Measurements from ENCODE around the gene ADGRG6.
"Not testable (repeated sequence)": the region's sequence is repeated elsewhere in the genome, so short reads cannot be mapped to it uniquely, and the experiment has no call there.

Gene ADGRG6

GRCh38 chr6:142322066-142322465 is 20.3 kb downstream of the ADGRG6 start:
- DNase-seq (ENCODE audit: low read depth) = no peak

- DNase-seq (ENCODE audit: low read depth) = no peak
Observed at GRCh38 chr6:142322504-142323198, 20.8 kb downstream of the ADGRG6 start.

- no peak for DNase-seq (ENCODE audit: low read depth)
Observed at GRCh38 chr6:142323377-142323776, 21.6 kb downstream of the ADGRG6 start.

DNA sequence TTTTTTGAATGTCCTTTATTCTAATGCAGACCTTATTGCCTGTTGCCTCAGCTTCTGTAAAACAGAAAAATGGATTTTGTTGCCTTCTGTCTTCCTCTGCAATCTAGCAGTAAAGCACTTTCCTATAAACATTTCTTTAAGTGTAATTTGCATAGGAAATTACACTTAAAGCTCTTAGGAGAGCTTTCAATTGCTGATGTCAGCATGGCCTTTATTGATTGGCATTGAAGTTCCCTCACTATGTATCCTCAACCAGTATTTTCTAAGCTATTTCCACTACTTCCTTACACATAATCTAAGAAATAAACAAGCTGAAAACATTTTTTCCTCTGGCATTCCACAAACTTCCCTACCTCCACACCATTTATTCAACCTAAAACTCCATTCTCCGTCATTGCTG is 22.3 kb downstream of the ADGRG6 start:
- DNase-seq (ENCODE audit: low read depth) = no peak

GRCh38 chr6:142325111-142325510 is 23.3 kb downstream of the ADGRG6 start:
- DNase-seq (ENCODE audit: low read depth) = no peak

- no peak for DNase-seq (ENCODE audit: low read depth)
Observed at GRCh38 chr6:142326540-142326939, 24.7 kb downstream of the ADGRG6 start.

- no peak for DNase-seq (ENCODE audit: low read depth)
Observed at GRCh38 chr6:142328070-142328469, 26.3 kb downstream of the ADGRG6 start.

DNA sequence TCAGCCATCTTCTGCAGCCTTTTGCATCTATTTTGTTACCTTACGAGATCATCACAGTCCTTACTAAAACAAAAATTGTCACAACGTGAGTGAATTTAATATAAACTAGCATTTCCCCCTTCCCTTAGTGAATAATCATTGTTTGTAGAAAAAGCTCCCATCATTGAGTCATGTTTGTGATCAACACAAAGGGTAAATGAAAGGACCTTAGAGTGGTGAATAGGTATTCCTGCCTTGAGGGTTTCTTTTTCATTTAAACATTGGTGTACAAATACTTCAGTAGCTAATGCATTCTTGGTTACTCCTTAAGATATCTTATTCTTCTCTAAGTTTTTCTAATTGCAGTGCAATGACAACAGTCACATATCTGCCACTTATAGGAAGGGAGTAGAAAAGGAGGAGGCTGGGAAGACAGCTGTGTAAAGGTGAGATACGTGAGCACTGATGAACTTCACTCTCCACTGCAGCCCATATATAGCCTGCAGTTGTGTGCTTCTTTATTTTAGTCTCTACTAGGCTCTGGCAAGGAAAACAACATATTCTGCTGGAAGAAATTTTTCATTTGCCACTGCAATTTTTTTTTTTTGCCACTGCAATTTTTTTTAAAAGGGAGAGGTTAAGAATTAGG is 27.8 kb downstream of the ADGRG6 start:
- no peak for DNase-seq (ENCODE audit: low read depth)

DNA sequence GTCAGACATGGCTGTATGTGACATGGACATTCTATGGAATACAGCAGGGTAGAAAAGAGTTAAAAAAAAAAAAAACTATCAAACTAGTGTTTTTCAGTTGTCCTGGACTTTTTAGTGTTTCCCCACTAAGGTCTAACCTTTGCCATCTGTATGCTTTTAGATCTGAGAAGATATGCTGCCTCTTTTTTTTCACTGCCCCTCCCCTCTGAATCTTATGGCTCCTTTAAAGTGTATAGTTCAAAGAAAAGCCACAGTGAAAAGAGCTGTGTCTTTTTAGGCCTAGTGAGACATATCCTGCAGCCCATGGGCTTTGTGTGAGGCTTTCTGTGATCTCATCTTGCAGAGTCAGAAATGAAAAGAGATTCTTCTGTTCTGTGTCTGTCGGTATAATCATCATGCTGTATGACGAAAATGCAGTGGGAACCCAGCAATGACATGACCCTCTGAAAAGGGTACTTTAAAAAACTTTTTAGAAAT is 29.3 kb downstream of the ADGRG6 start:
- DNase-seq (ENCODE audit: low read depth) = no peak

GRCh38 chr6:142331601-142332000 is 29.8 kb downstream of the ADGRG6 start:
- DNase-seq (ENCODE audit: low read depth) = no peak

DNA sequence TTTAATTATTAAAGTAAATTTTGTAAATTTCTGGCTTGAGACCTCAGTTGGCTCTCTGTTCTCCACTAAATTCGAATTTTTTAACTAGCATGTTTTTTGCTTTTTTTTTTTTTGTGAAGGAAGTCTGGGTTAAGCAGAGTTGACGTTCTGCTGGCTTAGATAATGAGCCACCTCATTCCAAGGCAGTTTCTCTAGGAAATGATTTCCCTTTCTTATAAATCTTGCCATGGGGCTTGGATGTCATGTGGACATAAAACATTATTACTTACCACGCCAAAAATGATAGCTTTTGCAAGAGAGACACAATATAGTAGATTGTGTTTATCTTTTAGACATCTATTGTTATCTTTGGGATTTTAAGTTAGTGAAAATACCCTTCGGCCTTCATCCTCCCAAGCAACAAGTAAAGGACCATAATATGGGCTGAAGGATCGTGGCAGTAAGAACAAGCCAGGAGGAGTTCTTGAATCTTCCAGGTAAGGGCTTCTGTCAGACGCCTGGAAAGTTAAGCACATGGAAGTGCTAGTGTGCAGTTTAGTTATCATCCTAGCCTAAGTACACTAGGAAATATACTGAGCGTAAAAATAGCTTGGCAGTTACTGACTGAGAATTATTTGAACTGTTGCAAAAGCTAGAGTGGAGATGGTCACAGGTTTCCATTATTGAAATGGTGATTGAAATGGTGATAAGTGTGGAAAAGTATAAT is 30.7 kb downstream of the ADGRG6 start:
- DNase-seq (ENCODE audit: low read depth) = no peak

GRCh38 chr6:142333431-142333830 is 31.6 kb downstream of the ADGRG6 start:
- no peak for DNase-seq (ENCODE audit: low read depth)

- no peak for DNase-seq (ENCODE audit: low read depth)
Observed at GRCh38 chr6:142334294-142334693, 32.5 kb downstream of the ADGRG6 start.

DNA sequence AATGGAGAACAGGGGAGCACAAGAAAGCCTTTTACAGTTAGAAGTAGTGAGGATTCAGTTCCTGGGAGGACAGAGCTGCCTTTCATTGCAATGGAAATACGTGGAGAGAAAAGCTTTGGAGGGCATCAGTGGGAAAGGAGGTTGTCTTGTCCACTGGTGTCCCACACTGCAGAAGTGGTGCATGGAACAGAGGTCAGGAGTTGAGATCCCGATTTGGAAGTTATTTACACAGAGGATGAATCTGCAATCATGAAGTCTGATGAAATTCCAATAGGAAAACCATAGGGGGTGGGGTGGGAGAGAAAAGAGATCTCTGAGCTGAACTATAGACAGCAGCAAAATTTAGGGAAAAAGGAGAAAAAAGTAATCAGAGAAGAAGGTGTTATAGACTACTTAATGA is 33.6 kb downstream of the ADGRG6 start:
- no peak for DNase-seq (ENCODE audit: low read depth)

- no peak for DNase-seq (ENCODE audit: low read depth)
Observed at GRCh38 chr6:142336183-142336582, 34.4 kb downstream of the ADGRG6 start.

DNA sequence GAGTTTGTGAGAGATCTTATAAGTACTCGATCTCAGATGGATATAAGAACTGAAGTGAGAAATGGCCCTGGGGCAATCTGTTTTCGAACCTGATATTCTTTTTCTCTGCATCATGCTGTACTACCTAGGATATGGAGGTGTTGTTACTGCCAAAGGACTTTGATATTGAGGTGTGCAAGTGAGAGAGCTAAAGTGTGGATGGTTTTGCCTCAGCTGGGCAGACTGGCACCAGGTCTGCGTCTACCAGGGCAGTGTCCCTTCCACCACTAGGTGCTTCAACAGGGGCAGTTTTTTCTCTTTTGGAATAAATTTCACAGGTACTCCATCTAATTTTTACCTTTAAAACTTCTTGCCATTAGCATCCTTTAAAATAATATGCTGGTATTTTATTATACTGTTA is 35.0 kb downstream of the ADGRG6 start:
- no peak for DNase-seq (ENCODE audit: low read depth)

DNA sequence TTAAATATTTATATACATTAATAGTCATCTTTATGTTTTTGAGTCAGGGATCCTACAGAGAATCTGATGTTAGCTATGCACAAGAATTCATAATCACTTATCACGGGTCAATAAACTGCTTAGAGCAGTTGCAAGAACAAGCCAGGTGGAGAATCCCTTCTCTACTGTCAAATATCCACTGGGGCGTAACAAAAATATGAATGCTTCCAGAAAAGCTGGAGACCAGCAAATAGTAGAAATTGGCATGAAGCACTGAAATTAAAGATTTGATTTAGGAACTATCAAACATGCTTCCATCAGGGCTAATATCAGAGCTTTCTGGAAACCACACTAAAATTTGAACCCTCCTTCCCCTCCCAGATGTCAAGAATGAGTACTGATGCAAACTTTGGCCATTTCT is 37.3 kb downstream of the ADGRG6 start:
- no peak for DNase-seq (ENCODE audit: low read depth)

DNA sequence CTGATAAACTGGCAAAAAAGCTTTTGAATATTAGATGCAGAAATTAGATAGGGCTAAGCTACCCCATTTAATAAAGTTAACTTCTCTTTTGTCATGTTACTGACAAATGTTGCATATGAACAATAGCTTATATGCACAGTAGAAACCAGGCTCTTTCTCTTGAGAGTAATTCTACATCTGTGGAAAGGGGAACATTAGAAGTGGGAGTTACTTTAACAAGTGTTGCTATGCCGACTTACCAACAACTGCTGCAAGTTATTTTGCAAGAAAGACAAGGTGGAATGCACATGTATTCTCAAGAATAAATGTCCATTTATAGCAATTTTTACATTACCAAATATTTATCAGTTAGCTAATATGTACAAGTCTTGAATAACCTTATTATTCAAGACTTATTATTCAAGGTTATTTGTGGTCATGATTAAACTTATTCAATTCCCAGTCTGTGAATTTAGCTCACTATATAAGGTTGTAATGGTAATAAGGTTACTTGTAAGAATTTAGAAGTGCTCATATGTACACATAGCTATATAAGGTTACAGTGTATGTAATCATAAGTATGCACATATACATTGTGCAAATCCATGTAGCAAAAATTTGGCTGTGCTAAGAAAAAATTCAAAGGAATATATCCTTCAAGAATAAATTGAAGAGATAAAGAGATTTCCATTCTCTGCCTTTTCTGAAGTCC is 38.3 kb downstream of the ADGRG6 start:
- DNase-seq (ENCODE audit: low read depth) = no peak

DNA sequence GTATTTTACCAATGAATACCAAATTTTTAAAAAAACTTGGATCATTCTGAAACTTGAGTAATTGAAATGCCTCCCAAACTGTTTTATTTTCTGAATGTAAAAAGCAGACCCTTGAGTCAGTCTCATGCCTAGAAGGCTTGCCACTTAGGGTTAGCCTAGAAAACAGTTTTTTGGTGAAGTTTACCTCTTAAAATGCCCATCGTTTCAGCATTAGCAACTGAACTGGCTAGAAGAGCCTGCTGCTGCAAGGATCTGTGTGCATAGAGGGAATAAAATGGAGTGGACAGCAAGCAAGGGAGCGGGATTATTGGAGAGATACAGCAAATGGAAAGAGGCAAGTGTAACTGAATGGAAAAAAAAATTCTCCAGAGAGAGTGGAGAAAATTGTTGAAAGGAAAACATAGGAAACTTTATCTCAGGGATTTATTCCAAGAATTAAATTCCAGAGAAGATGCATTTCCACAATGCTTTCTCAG is 40.1 kb downstream of the ADGRG6 start:
- no peak for DNase-seq (ENCODE audit: low read depth)

DNA sequence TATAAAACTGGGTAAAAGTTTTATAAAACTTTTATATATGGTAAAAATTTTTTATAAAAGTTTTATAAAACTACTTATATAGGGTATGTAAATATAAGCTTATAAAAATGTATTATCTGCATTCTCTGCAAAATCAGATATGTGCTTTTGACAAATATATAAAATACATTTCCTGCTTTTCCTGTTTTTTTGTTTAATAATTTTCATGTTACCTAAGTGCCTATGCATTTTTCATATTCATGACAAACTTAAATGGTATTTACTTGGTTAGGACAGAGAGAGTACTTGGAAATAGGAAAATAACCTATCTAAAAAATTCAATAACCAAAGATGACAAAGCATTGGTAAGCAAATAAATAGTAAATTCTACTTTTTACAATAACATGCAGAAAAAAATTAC is 41.2 kb downstream of the ADGRG6 start:
- DNase-seq (ENCODE audit: low read depth) = no peak

GRCh38 chr6:142343938-142344337 is 42.1 kb downstream of the ADGRG6 start:
- DNase-seq (ENCODE audit: low read depth) = no peak

DNA sequence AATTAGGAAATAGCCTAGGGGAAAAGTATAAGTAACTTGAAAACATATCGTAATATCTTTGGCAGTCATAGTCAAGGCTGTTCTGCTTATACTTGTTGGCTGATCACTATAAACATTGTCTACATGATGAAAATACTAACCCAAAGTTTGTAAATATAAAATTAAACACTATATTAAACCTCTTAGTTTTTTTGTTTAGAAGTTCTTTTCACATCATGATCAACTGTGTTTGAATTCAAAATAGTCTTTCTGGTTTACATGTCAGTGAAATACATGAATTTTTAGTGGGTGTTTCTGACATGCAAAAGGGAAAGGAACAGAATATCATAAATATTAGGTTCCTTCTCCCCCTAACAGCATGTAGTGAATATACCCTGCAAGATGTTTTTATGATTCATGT is 43.5 kb downstream of the ADGRG6 start:
- no peak for DNase-seq (ENCODE audit: low read depth)

GRCh38 chr6:142346166-142346565 is 44.4 kb downstream of the ADGRG6 start:
- not testable (repeated sequence) for DNase-seq (ENCODE audit: low read depth)
